H1 (cell line): ENCODE data around the gene MAPKAPK2. TPM values are rescaled to one million over a fixed set of nuclear protein-coding genes. Genes with fewer than 3 reads are reported as not detected.

ENCODE experiments used
- CTCF ChIA-PET: fragments of 300-600 bp; sonication (Branson Sonifier 250); formaldehyde crosslinking; loops from one replicate; lab custom pipeline; 2021; ENCODE audit not compliant: partially characterized antibody; lab: Charles Lee
- POLR2A ChIA-PET: fragments of 300-600 bp; sonication (Branson Sonifier 250); formaldehyde crosslinking; loops from one replicate; lab custom pipeline; 2021; ENCODE audit warnings: inconsistent platforms; ENCODE audit not compliant: partially characterized antibody; lab: Charles Lee
- DNase-seq, 2 experiments: peaks; one replicate each; pipeline versions ENCODE4 v3.0.0 to v3.0.0-alpha.2; 2010 to 2022; ENCODE audit warnings: low spot score in 2 of 2, low read depth in 1 of 2, mixed read lengths in 1 of 2
- FAIRE-seq: peaks from 2 replicates; lab custom pipeline; 2011; peaks lifted over from hg19 to GRCh38; lab: Jason Lieb, UNC
- H2AFZ ChIP-seq: 2 replicates; pipeline ENCODE4 v1.8.1; 2012; ENCODE audit warnings: low read length, inconsistent platforms
- H2AK5ac ChIP-seq: 2 replicates; pipeline ENCODE4 v1.6.1; 2013; ENCODE audit warnings: low read depth, low read length
- H2BK120ac ChIP-seq: replicated peaks from 2 replicates; pipeline ENCODE3; 2013; ENCODE audit warnings: low read depth, low read length, inconsistent platforms
- H2BK12ac ChIP-seq: 2 replicates; pipeline ENCODE4 v1.6.1; 2013; ENCODE audit warnings: low read depth, low read length
- H2BK15ac ChIP-seq: 2 replicates; pipeline ENCODE4 v1.6.1; 2013; ENCODE audit warnings: low read length
- H2BK20ac ChIP-seq: 2 replicates; pipeline ENCODE4 v1.6.1; 2013; ENCODE audit warnings: low read length
- H2BK5ac ChIP-seq: 2 replicates; pipeline ENCODE4 v1.6.1; 2013; ENCODE audit warnings: low read depth, low read length
- H3K14ac ChIP-seq: 2 replicates; pipeline ENCODE4 v1.6.1; 2013; ENCODE audit warnings: inconsistent platforms; ENCODE audit not compliant: insufficient read length
- H3K18ac ChIP-seq: 2 replicates; pipeline ENCODE4 v1.6.1; 2013; ENCODE audit warnings: low read length; ENCODE audit errors: extremely low read depth
- H3K23ac ChIP-seq: 2 replicates; pipeline ENCODE4 v1.6.1; 2013; ENCODE audit warnings: inconsistent platforms; ENCODE audit not compliant: insufficient read length
- H3K23me2 ChIP-seq: 2 replicates; pipeline ENCODE4 v1.6.1; 2013; ENCODE audit warnings: low read depth, low read length
- H3K27ac ChIP-seq: 2 replicates; pipeline ENCODE4 v1.6.1; 2011; ENCODE audit warnings: low read depth, low read length, inconsistent platforms
- H3K27me3 ChIP-seq, 4 experiments: replicated peaks in 1 of 4; 1 replicate in 1 of 4; 2 replicates in 3 of 4; pipeline versions ENCODE4 v1.6.1 to v1.8.1; 2011 to 2013; ENCODE audit warnings: low read length in 3 of 4, mild to moderate bottlenecking in 3 of 4, inconsistent platforms in 2 of 4, mixed read lengths in 2 of 4, moderate library complexity in 1 of 4; ENCODE audit not compliant: control insufficient read depth in 3 of 4, insufficient read depth in 3 of 4; ENCODE audit errors: extremely low read depth in 1 of 4
- H3K36me3 ChIP-seq, 4 experiments: 2 replicates each; pipeline versions ENCODE4 v1.6.1 to v1.8.1; 2011 to 2013; ENCODE audit warnings: mild to moderate bottlenecking in 4 of 4, low read length in 3 of 4, moderate library complexity in 2 of 4, control low read depth in 1 of 4, inconsistent platforms in 1 of 4; ENCODE audit not compliant: insufficient read depth in 4 of 4, control insufficient read depth in 2 of 4
- H3K4ac ChIP-seq: replicated peaks from 2 replicates; pipeline ENCODE3; 2013; ENCODE audit warnings: low read length, low read depth, mixed read lengths, inconsistent platforms; ENCODE audit not compliant: insufficient read length
- H3K4me1 ChIP-seq, 4 experiments: replicated peaks in 1 of 4; 1 replicate in 1 of 4; 2 replicates in 3 of 4; pipeline versions ENCODE4 v1.6.1 to v1.8.1; 2011 to 2013; ENCODE audit warnings: low read length in 3 of 4, inconsistent platforms in 2 of 4, mixed read lengths in 1 of 4; ENCODE audit not compliant: insufficient read depth in 4 of 4, control insufficient read depth in 3 of 4
- H3K4me2 ChIP-seq, 2 experiments: 2 replicates each; pipeline versions ENCODE4 v1.6.1 to v1.8.1; 2011 to 2013; ENCODE audit warnings: low read depth in 2 of 2, low read length in 2 of 2, control low read depth in 1 of 2, inconsistent platforms in 1 of 2, mild to moderate bottlenecking in 1 of 2; ENCODE audit not compliant: insufficient read depth in 1 of 2
- H3K4me3 ChIP-seq, 4 experiments: fragments of 200-600, 300-600 bp in 1 of 4; sonication (generic), shearing (Covaris generic), sonication (Bioruptor Twin) in 1 of 4; 2 replicates each; pipeline versions ENCODE4 v1.5.1 to v1.8.1; 2011 to 2016; ENCODE audit warnings: low read length in 4 of 4, low read depth in 3 of 4, control low read depth in 2 of 4, inconsistent platforms in 2 of 4, mild to moderate bottlenecking in 2 of 4, mixed read lengths in 1 of 4, moderate library complexity in 1 of 4; ENCODE audit not compliant: insufficient read depth in 2 of 4; ENCODE audit errors: extremely low read depth in 1 of 4
- H3K56ac ChIP-seq: replicated peaks from 2 replicates; pipeline ENCODE3; 2013; ENCODE audit warnings: low read depth, mild to moderate bottlenecking, mixed read lengths, low read length, inconsistent platforms; ENCODE audit not compliant: insufficient read length
- H3K79me1 ChIP-seq: 2 replicates; pipeline ENCODE4 v1.6.1; 2013; ENCODE audit warnings: low read depth, low read length, control low read depth
- H3K79me2 ChIP-seq, 2 experiments: 2 replicates each; pipeline versions ENCODE4 v1.6.1 to v1.8.1; 2012 to 2013; ENCODE audit warnings: low read length in 2 of 2, mild to moderate bottlenecking in 2 of 2, inconsistent platforms in 1 of 2; ENCODE audit not compliant: insufficient read depth in 2 of 2, control insufficient read depth in 1 of 2
- H3K9ac ChIP-seq, 4 experiments: replicated peaks in 1 of 4; 1 replicate in 1 of 4; 2 replicates in 3 of 4; pipeline versions ENCODE4 v1.6.1 to v1.8.1; 2011 to 2013; ENCODE audit warnings: low read depth in 3 of 4, low read length in 3 of 4, control low read depth in 2 of 4, mild to moderate bottlenecking in 2 of 4, moderate library complexity in 2 of 4, inconsistent platforms in 1 of 4; ENCODE audit errors: extremely low read depth in 1 of 4
- H3K9me3 ChIP-seq, 2 experiments: 2 replicates each; pipeline versions ENCODE4 v1.6.1 to v1.8.1; 2012 to 2013; ENCODE audit warnings: mild to moderate bottlenecking in 2 of 2, moderate library complexity in 2 of 2, control low read depth in 1 of 2, inconsistent platforms in 1 of 2, low read depth in 1 of 2, low read length in 1 of 2, mixed read lengths in 1 of 2; ENCODE audit not compliant: insufficient read depth in 2 of 2
- H4K20me1 ChIP-seq, 2 experiments: replicated peaks in 1 of 2; 2 replicates each; pipeline versions ENCODE3 to v1.8.1; 2011 to 2013; ENCODE audit warnings: inconsistent platforms in 2 of 2, low read length in 2 of 2, mild to moderate bottlenecking in 1 of 2; ENCODE audit not compliant: insufficient read depth in 2 of 2, control insufficient read depth in 1 of 2
- H4K5ac ChIP-seq: 2 replicates; pipeline ENCODE4 v1.6.1; 2013; ENCODE audit warnings: low read length, low read depth, mixed read lengths, inconsistent platforms; ENCODE audit not compliant: insufficient read length
- H4K8ac ChIP-seq: 2 replicates; pipeline ENCODE4 v1.8.0; 2013; ENCODE audit warnings: mild to moderate bottlenecking, moderate library complexity, low read length, inconsistent platforms; ENCODE audit not compliant: insufficient read depth; ENCODE audit errors: extremely low read depth
- H4K91ac ChIP-seq: replicated peaks from 2 replicates; pipeline ENCODE3; 2013; ENCODE audit warnings: low read length, mixed read lengths, inconsistent platforms; ENCODE audit not compliant: insufficient read length
- BACH1 ChIP-seq: IDR thresholded peaks from 2 replicates; pipeline ENCODE4 v1.6.1; 2012; ENCODE audit warnings: low read length, improper control_type of control experiment
- BRCA1 ChIP-seq: IDR thresholded peaks from 2 replicates; pipeline ENCODE4 v1.6.1; 2012; ENCODE audit warnings: low read depth, low read length, improper control_type of control experiment
- GABPA ChIP-seq: IDR thresholded peaks from 2 replicates; pipeline ENCODE4 v1.6.1; 2011; ENCODE audit warnings: mild to moderate bottlenecking, low read length, moderate library complexity, borderline replicate concordance; ENCODE audit not compliant: insufficient read depth
- HDAC6 ChIP-seq: IDR thresholded peaks from one replicate; pipeline ENCODE4 v1.7.1; 2012; ENCODE audit warnings: low read depth, mild to moderate bottlenecking, inconsistent platforms, low read length, moderate library complexity
- JUND ChIP-seq: IDR thresholded peaks from 2 replicates; pipeline ENCODE4 v1.6.1; 2011; ENCODE audit warnings: mild to moderate bottlenecking, improper control_type of control experiment, low read length
- MAFK ChIP-seq: IDR thresholded peaks from 2 replicates; pipeline ENCODE4 v1.6.1; 2012; ENCODE audit warnings: low read depth, mild to moderate bottlenecking, improper control_type of control experiment, low read length
- POLR2A ChIP-seq, 2 experiments: IDR thresholded peaks; 1 replicate in 1 of 2; 2 replicates in 1 of 2; pipeline ENCODE4 v1.6.1; 2011; ENCODE audit warnings: low read depth in 2 of 2, low read length in 2 of 2, mild to moderate bottlenecking in 2 of 2; ENCODE audit errors: control extremely low read depth in 1 of 2
- POU5F1 ChIP-seq: IDR thresholded peaks from 2 replicates; pipeline ENCODE4 v1.6.1; 2011; ENCODE audit warnings: low read depth, mild to moderate bottlenecking, low read length, moderate library complexity
- RXRA ChIP-seq: IDR thresholded peaks from 2 replicates; pipeline ENCODE4 v1.6.1; 2011; ENCODE audit warnings: low read depth, mild to moderate bottlenecking, low read length, moderate library complexity; ENCODE audit not compliant: insufficient read depth
- SIN3A ChIP-seq, 2 experiments: IDR thresholded peaks in 1 of 2; conservative IDR thresholded peaks in 1 of 2; 2 replicates each; pipeline ENCODE4 v1.6.1; 2011 to 2012; ENCODE audit warnings: low read length in 2 of 2, improper control_type of control experiment in 1 of 2, low read depth in 1 of 2, mild to moderate bottlenecking in 1 of 2
- SP4 ChIP-seq: IDR thresholded peaks from 2 replicates; pipeline ENCODE4 v1.6.1; 2012; ENCODE audit warnings: low read length, inconsistent platforms
- SUZ12 ChIP-seq: fragments of 200-600 bp; sonication (generic); IDR thresholded peaks from 2 replicates; pipeline ENCODE4 v1.6.1; 2012; ENCODE audit warnings: mild to moderate bottlenecking, inconsistent platforms, low read length, moderate library complexity, mixed read lengths
- TAF7 ChIP-seq: optimal IDR thresholded peaks from 2 replicates; pipeline ENCODE3; 2011; ENCODE audit warnings: low read depth, mild to moderate bottlenecking, inconsistent platforms, low read length, moderate library complexity, borderline replicate concordance
- YY1 ChIP-seq: IDR thresholded peaks from 2 replicates; pipeline ENCODE4 v1.6.1; 2011; ENCODE audit warnings: low read depth, mild to moderate bottlenecking, low read length
- WGBS, 2 experiments: shearing (Covaris generic) in 1 of 2; methylation state at CpG; one replicate each; pipeline versions ENCODE4 v1.1.6 to v1.1.7; 2013 to 2015; ENCODE audit warnings: low lambda C conversion rate in 2 of 2, mixed read lengths in 2 of 2, inconsistent platforms in 1 of 2, low coverage in 1 of 2, missing lambda C conversion rate in 1 of 2; ENCODE audit not compliant: insufficient replicate concordance in 2 of 2, insufficient coverage in 1 of 2, insufficient read length in 1 of 2; ENCODE audit errors: extremely low coverage in 1 of 2, missing lambda C conversion rate in 1 of 2; 5-methylcytosine and 5-hydroxymethylcytosine counted together
- polyA plus RNA-seq, 7 experiments: library from polyadenylated mRNA; depleted of rRNA in 3 of 7; stranded (reverse) in 5 of 7; unstranded in 2 of 7; fragments of >200 nt in 5 of 7; fragments of 200-250 nt in 2 of 7; gene quantifications; 1 replicate in 5 of 7; 2 replicates in 1 of 7; 4 replicates in 1 of 7; pipeline versions ENCODE4 v1.2.1 to v1.2.3, GENCODE V29; 2011 to 2013; ENCODE audit warnings: missing spikeins in 2 of 7, mixed read lengths in 2 of 7
- total RNA-seq: library from RNA; stranded (reverse); fragmentation: NEBNext Ultra II Directional; extraction: Animal tissue kit (Norgen Biotek cat#: 25700); gene quantifications from 2 replicates; pipeline ENCODE4 v1.2.1, GENCODE V29; 2021

Gene MAPKAPK2
- total and polyA plus RNA-seq, 2 of the 8 experiments (the other 6 are each of a cell fraction or from before 2014, with no cell fraction given), result 27.5 to 44.9 TPM

GRCh38 chr1:206660136-206660535, 24.6 kb upstream of the MAPKAPK2 start:
- no peaks in the 10 kb centered on the region for H3K36me3 ChIP-seq
- POLR2A ChIA-PET, result no interaction called here

More at GRCh38 chr1:206660136-206660535, 24.6 kb upstream of the MAPKAPK2 start:
- Histone ChIP-seq H4K20me1 (no peaks in the 10 kb centered on the region), H3K27me3 (peaks cover 0 to 23% (median 13%) of the 10 kb centered on the region in 4 experiments; a peak in 6 of 7 replicates), H2BK15ac (no peak overlapping the region), H3K9ac (no peak overlapping the region), H3K27ac (no peak overlapping the region), H3K4ac (no peak overlapping the region), H3K4me2 (no peak overlapping the region), H3K79me2 (no peaks in the 10 kb centered on the region), H3K4me1 (peaks cover 0 to 12% (median 5%) of the 10 kb centered on the region in 4 experiments; a peak in 6 of 7 replicates), H3K18ac (no peak overlapping the region), H2BK120ac (no peak overlapping the region), H2BK12ac (no peak overlapping the region), H2AFZ (no peak overlapping the region), H2BK5ac (no peak overlapping the region), H4K5ac (no peak overlapping the region), H3K23ac (no peak overlapping the region), H3K56ac (no peak overlapping the region), H2BK20ac (no peak overlapping the region), H3K14ac (no peak overlapping the region), H4K8ac (no peak overlapping the region), H3K79me1 (no peaks in the 10 kb centered on the region), H4K91ac (no peak overlapping the region), H3K4me3 (no peak overlapping the region), H3K23me2 (peaks cover 5% of the 10 kb centered on the region; the same call in 1 of the 2 replicates), H3K9me3 (no peaks in the 10 kb centered on the region), H2AK5ac (no peak overlapping the region)
- CTCF ChIA-PET, result interaction anchor here (0.6 to 23.8 kb wide), 14 partner anchors 10 to 247 kb away, joined by 3 to 666 read pairs (median 10); partner anchors contain the start of genes DYRK3, EIF2D and MAPKAPK2
- TF ChIP-seq JUND (no peak), POLR2A (IDR thresholded peaks at IDR 0.05; ENCODE audit: control extremely low read depth in 1 of 2, low read depth in 2 of 2, low read length in 2 of 2) (no peak), RXRA (no peak), SP4 (no peak), BRCA1 (no peak), BACH1 (no peak), SIN3A (conservative IDR thresholded peaks at IDR 0.05 in 1 of 2, IDR thresholded peaks at IDR 0.05 in 1 of 2; ENCODE audit: low read depth in 1 of 2, low read length in 2 of 2) (no peak), YY1 (no peak), SUZ12 (no peak), POU5F1 (no peak), MAFK (no peak), TAF7 (no peak), HDAC6 (no peak), GABPA (no peak)
- WGBS, 2 experiments, result 91% methylated on average over 4 of the region's 4 CpGs; no CpG with 5 or more reads in 1 of the 2 experiments
- no peak for DNase-seq
- FAIRE-seq, result no peak
